ENCODE measurements around the gene KMO.

KMO gene

DNA sequence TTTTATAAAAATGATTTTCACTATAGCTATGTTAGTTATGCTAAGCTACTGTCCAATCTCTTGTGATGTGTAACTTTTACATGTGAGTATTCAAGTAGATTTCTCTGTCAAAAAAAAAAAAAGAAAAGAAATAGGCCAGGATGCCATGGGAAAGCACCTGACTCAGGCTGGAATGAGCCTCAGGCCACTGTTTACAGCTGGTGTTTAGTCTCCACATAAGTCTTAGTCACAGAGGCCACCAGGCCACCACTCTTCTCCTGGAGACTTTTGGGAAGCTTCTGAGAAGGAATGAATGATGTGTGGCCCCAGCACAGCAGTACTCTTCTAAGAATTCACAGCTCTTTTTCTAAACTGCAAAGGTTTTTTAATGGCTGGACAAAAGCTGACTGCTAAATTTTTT lies 59.1 kb downstream of the KMO start:
- Histone ChIP-seq H3K4me3 (no peak overlapping the region), H3K27ac (no peak overlapping the region)
- DNase-seq (ENCODE audit: low spot score), result no peak
- TF ChIP-seq, protein P1, sequence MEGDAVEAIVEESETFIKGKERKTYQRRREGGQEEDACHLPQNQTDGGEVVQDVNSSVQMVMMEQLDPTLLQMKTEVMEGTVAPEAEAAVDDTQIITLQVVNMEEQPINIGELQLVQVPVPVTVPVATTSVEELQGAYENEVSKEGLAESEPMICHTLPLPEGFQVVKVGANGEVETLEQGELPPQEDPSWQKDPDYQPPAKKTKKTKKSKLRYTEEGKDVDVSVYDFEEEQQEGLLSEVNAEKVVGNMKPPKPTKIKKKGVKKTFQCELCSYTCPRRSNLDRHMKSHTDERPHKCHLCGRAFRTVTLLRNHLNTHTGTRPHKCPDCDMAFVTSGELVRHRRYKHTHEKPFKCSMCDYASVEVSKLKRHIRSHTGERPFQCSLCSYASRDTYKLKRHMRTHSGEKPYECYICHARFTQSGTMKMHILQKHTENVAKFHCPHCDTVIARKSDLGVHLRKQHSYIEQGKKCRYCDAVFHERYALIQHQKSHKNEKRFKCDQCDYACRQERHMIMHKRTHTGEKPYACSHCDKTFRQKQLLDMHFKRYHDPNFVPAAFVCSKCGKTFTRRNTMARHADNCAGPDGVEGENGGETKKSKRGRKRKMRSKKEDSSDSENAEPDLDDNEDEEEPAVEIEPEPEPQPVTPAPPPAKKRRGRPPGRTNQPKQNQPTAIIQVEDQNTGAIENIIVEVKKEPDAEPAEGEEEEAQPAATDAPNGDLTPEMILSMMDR (IDR thresholded peaks at IDR 0.05), result no peak

DNA sequence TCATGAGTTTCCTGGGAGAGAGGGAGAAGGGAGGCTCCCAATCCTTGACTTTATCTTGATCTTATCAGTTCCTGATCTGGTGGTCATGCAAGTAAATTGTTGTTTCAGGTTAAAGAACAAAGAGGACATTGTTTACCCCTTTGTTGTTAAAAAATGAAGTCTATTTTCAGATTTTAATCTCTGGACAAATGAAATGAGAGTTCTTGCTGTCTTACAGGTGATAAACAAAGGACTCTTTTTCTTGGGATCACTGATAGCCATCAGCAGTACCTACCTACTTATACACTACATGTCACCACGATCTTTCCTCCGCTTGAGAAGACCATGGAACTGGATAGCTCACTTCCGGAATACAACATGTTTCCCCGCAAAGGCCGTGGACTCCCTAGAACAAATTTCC lies 59.6 kb downstream of the KMO start:
- DNase-seq (ENCODE audit: low spot score), result no peak
- Histone ChIP-seq H3K4me3 (no peak overlapping the region), H3K27ac (no peak overlapping the region)
- TF ChIP-seq, protein P1 (IDR thresholded peaks at IDR 0.05), result no peak

DNA sequence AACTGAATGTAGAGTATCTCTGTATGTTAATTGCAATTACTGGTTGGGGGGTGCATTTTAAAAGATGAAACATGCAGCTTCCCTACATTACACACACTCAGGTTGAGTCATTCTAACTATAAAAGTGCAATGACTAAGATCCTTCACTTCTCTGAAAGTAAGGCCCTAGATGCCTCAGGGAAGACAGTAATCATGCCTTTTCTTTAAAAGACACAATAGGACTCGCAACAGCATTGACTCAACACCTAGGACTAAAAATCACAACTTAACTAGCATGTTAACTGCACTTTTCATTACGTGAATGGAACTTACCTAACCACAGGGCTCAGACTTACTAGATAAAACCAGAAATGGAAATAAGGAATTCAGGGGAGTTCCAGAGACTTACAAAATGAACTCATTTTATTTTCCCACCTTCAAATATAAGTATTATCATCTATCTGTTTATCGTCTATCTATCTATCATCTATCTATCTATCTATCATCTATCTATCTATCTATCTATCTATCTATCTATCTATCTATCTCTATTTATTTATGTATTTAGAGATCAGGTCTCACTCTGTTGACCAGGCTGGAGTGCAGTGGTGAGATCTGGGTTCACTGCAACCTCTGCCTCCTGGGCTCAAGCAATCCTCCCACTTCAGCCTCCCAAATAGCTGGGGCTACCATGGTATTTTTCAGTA lies 60.2 kb downstream of the KMO start:
- no peak for DNase-seq (ENCODE audit: low spot score)
- Histone ChIP-seq H3K27ac (no peak overlapping the region), H3K4me3 (no peak overlapping the region)
- TF ChIP-seq, protein P1 (IDR thresholded peaks at IDR 0.05), result no peak

GRCh38 chr1:241593186-241593585 lies 61.0 kb downstream of the KMO start:
- Histone ChIP-seq H3K27ac (no peak overlapping the region), H3K4me3 (no peak overlapping the region)
- no peak for DNase-seq (ENCODE audit: low spot score)
- TF ChIP-seq, protein P1 (IDR thresholded peaks at IDR 0.05), result no peak

DNA sequence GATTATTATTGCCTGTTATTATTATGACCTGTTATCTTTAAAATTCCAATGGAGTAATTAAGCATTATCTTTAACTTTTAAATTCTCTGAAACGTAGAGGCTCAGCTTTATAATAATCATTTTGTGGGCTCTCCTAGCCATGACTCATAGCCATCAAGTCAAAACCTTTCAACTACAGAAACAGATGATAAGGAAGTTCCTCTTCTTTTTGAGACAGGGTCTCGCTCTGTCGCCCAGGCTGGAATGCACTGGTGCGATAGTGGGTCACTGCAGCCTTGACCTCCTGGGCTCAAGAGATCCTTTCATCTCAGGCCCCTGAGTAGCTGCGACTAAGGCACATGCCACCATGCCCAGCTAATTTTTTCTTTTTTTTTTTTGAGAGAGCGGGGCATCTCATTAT lies 64.5 kb downstream of the KMO start:
- Histone ChIP-seq H3K27ac (no peak overlapping the region), H3K4me3 (no peak overlapping the region)
- TF ChIP-seq, protein P1 (IDR thresholded peaks at IDR 0.05), result no peak
- DNase-seq (ENCODE audit: low spot score), result no peak

- H3K4me3 ChIP-seq, result no peak overlapping the region
- H3K27ac ChIP-seq, result no peak overlapping the region
- TF ChIP-seq, protein P1 (IDR thresholded peaks at IDR 0.05), result no peak
- no peak for DNase-seq (ENCODE audit: low spot score)
Observed at GRCh38 chr1:241598249-241598648, 66.1 kb downstream of the KMO start.

GRCh38 chr1:241600496-241600901 lies 68.3 kb downstream of the KMO start:
- Histone ChIP-seq H3K4me3 (no peak overlapping the region), H3K27ac (no peak overlapping the region)
- TF ChIP-seq, protein P1 (IDR thresholded peaks at IDR 0.05), result no peak
- DNase-seq (ENCODE audit: low spot score), result no peak
